CD4-positive, CD25-positive, alpha-beta regulatory T cell (primary cell): ENCODE data around the gene TENT4A. TPM values are rescaled to one million over a fixed set of nuclear protein-coding genes. Genes with fewer than 3 reads are reported as not detected.
A peak's percentile ranks its signal among the peaks of the same experiment; 100 is the strongest.

Source experiments
- ATAC-seq, 2 donors: fragments of 150-1000 bp; cut with Tn5 transposase; one replicate each; pipeline ENCODE4 v1.10.0; 2021; ENCODE audit warnings: low read depth in 2 of 2, moderate number of reproducible peaks in 2 of 2, moderate library complexity in 1 of 2
- DNase-seq, 3 donors: peaks; one replicate each; pipeline versions ENCODE4 v3.0.0 to v3.0.0-alpha.2; 2012 to 2022; ENCODE audit warnings: mixed read lengths in 1 of 3
- H3K27ac ChIP-seq: one replicate; pipeline ENCODE4 v1.7.0; 2013; ENCODE audit warnings: mild to moderate bottlenecking, low read length; ENCODE audit not compliant: insufficient read depth, poor library complexity, severe bottlenecking
- H3K27me3 ChIP-seq: one replicate; pipeline ENCODE4 v1.7.0; 2013; ENCODE audit warnings: low read length; ENCODE audit not compliant: control insufficient read depth, insufficient read depth
- H3K36me3 ChIP-seq: one replicate; pipeline ENCODE4 v1.7.0; 2013; ENCODE audit warnings: mild to moderate bottlenecking, low read length, moderate library complexity; ENCODE audit not compliant: control insufficient read depth, insufficient read depth
- H3K4me1 ChIP-seq: 2 replicates; pipeline ENCODE4 v1.7.0; 2013; ENCODE audit warnings: mild to moderate bottlenecking, low read length; ENCODE audit not compliant: insufficient read depth, control insufficient read depth, poor library complexity, severe bottlenecking
- H3K4me3 ChIP-seq: one replicate; pipeline ENCODE4 v1.7.0; 2013; ENCODE audit warnings: low read depth, mild to moderate bottlenecking, low read length, moderate library complexity
- H3K9me3 ChIP-seq, 2 experiments: 1 replicate in 1 of 2; 2 replicates in 1 of 2; pipeline ENCODE4 v1.7.0; 2013; ENCODE audit warnings: low read length in 2 of 2, mild to moderate bottlenecking in 1 of 2, moderate library complexity in 1 of 2; ENCODE audit not compliant: control insufficient read depth in 2 of 2
- H3K27ac Mint-ChIP-seq, 3 donors: one replicate each; pipeline ENCODE4 v1.8.0; 2020 to 2022; ENCODE audit warnings: mild to moderate bottlenecking in 3 of 3, mixed read lengths in 3 of 3, moderate library complexity in 2 of 3
- H3K27me3 Mint-ChIP-seq: one replicate; pipeline ENCODE4 v1.8.0; 2022; ENCODE audit warnings: mild to moderate bottlenecking, mixed read lengths
- H3K36me3 Mint-ChIP-seq: one replicate; pipeline ENCODE4 v1.8.0; 2020; ENCODE audit warnings: mixed read lengths
- H3K4me1 Mint-ChIP-seq, 4 donors: one replicate each; pipeline ENCODE4 v1.8.0; 2020 to 2022; ENCODE audit warnings: mixed read lengths in 4 of 4, mild to moderate bottlenecking in 1 of 4
- H3K4me3 Mint-ChIP-seq, 4 donors: one replicate each; pipeline ENCODE4 v1.8.0; 2020 to 2022; ENCODE audit warnings: mild to moderate bottlenecking in 4 of 4, mixed read lengths in 4 of 4, moderate library complexity in 3 of 4
- H3K9me3 Mint-ChIP-seq, 7 donors: one replicate each; pipeline ENCODE4 v1.8.0; 2020 to 2022; ENCODE audit warnings: mixed read lengths in 7 of 7, mild to moderate bottlenecking in 3 of 7, moderate library complexity in 2 of 7
- polyA plus RNA-seq, 4 donors: library from polyadenylated mRNA; unstranded; fragments of 300-500 nt; fragmentation: Illumina TruSeq; gene quantifications; one replicate each; pipeline ENCODE4 v1.2.3, GENCODE V29; 2021
- total RNA-seq: library from RNA; stranded (reverse); gene quantifications from one replicate; pipeline ENCODE4 v1.2.3, GENCODE V29; 2022

The TENT4A gene
- total and polyA plus RNA-seq, 5 donors from 2014 or later: 0.74 to 66.5 (median 1.3) TPM

DNA sequence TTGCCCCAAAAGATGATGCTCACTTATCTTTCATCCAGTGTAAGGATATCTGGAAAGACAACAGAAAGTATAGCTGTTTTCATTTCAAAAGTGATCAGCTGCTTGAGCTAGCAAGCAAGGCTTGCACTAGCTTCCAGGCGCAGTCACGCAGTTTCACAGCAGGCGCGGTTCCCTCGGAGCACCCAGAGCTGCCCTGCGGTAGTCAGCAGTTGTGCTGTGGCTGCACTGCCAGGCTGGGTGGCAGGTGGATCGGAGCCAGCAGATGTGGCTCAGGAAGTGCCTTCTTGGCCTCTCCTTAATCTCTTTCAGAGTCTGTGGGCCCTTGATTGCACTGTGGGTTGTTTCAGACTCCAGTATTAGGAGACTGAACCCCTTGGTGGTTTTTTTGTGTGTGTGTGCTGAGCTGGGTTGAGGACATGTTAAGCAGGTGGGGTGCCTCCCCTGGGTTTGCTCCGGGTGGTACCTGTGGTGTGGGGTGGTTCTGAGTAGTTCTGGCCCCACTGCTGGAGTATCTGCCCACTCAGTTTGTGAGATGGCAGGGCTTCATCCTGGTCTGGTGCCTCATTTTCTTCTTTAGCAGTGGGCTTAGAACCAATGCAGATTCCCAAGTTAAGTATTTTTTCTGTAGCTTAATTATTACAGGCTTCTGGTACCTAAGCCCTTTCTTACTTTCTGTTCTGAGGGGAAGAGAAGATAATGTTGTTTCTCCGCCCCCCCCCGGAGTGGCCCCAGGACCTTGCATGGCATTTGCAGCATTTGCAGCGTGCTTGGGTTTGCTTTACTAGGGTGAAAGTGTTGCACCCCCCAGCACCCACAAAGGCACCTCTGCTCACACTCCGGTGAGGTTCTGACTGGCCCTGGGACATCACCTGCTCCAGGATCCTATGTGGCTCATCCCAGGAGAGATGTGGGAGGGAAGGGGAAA lies 16.4 kb downstream of the TENT4A start:
- no peaks in the 10 kb centered on the region for H3K27me3 Mint-ChIP-seq
- H3K27ac ChIP-seq: no peak overlapping the region
- ATAC-seq: peak; percentile 68 to 81
- no peaks in the 10 kb centered on the region for H3K9me3 ChIP-seq
- peak overlapping the region; percentile 2 to 72 (median 38) for H3K4me3 Mint-ChIP-seq
- H3K9me3 Mint-ChIP-seq: no peaks in the 10 kb centered on the region
- H3K36me3 ChIP-seq: peaks cover 14% of the 10 kb centered on the region
- H3K4me1 Mint-ChIP-seq: peaks cover 38 to 90% (median 73%) of the 10 kb centered on the region in 4 donors
- peaks cover 11% of the 10 kb centered on the region for H3K36me3 Mint-ChIP-seq
- peak overlapping the region in 2 of 3 donors; percentile 79 to 92 for H3K27ac Mint-ChIP-seq
- DNase-seq: peak in 2 of 3 donors; percentile 26 to 79
- peak overlapping the region; percentile 64 for H3K4me3 ChIP-seq
- H3K27me3 ChIP-seq: no peaks in the 10 kb centered on the region
- peaks cover 59% of the 10 kb centered on the region for H3K4me1 ChIP-seq

DNA sequence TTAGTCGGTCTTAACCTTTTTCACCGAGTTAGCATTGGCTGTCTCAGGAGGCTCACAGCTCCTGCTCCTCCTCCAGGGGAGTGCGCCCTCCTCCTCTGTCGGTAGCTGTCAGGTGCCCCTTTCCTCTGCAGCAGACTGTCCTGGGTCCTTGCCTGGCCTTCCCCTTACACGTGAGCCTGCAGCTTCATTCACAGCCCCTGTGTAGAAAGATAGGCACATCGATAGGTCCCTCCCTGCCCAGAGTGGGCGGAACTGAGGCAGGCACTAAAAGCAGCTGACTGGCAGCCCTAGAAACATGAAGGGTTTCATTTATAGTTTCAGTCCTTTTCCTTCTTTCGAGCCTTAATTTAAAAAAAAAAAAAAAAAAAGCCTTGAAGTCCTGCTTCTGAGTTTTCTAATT lies 17.2 kb downstream of the TENT4A start:
- peaks cover 45 to 94% (median 79%) of the 10 kb centered on the region in 4 donors for H3K4me1 Mint-ChIP-seq
- H3K9me3 Mint-ChIP-seq: no peaks in the 10 kb centered on the region
- ATAC-seq: no peak
- H3K4me3 Mint-ChIP-seq: peak overlapping the region in 3 of 4 donors; percentile 48 to 72 (median 55)
- Histone ChIP-seq H3K36me3 (peaks cover 12% of the 10 kb centered on the region), H3K9me3 (no peaks in the 10 kb centered on the region), H3K27ac (no peak overlapping the region), H3K27me3 (no peaks in the 10 kb centered on the region), H3K4me1 (peaks cover 61% of the 10 kb centered on the region), H3K4me3 (no peak overlapping the region)
- peaks cover 11% of the 10 kb centered on the region for H3K36me3 Mint-ChIP-seq
- DNase-seq: peak in 1 of 3 donors; percentile 51
- no peaks in the 10 kb centered on the region for H3K27me3 Mint-ChIP-seq
- H3K27ac Mint-ChIP-seq: peak overlapping the region in 2 of 3 donors; percentile 36 to 92

DNA sequence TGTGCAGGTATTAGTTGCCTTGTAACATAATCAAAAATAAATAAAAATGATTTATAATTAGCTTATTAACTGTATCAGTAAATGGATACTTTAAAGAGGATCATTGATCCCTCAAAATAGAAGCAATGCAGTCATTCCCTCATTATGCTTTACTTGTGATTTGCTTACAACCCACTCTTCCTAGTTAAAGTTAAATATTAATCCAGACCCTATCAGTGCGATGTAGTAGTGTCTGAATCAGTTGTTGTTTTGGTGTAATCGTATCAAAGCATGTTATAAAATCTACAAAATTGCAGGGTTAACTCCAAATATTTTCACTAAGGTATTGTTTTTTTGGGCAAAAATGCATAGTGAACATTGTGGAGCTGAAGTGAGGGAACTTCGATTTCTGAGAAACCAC lies 17.6 kb downstream of the TENT4A start:
- Mint-ChIP-seq H3K4me1 (peaks cover 47 to 94% (median 77%) of the 10 kb centered on the region in 4 donors), H3K27me3 (no peaks in the 10 kb centered on the region), H3K36me3 (peaks cover 11% of the 10 kb centered on the region), H3K27ac (peak overlapping the region in 1 of 3 donors; percentile 44), H3K4me3 (no peak overlapping the region), H3K9me3 (no peaks in the 10 kb centered on the region)
- Histone ChIP-seq H3K27me3 (no peaks in the 10 kb centered on the region), H3K4me1 (peaks cover 61% of the 10 kb centered on the region), H3K36me3 (peaks cover 10% of the 10 kb centered on the region), H3K27ac (no peak overlapping the region), H3K4me3 (no peak overlapping the region), H3K9me3 (no peaks in the 10 kb centered on the region)
- ATAC-seq (no peak), DNase-seq (no peak)

DNA sequence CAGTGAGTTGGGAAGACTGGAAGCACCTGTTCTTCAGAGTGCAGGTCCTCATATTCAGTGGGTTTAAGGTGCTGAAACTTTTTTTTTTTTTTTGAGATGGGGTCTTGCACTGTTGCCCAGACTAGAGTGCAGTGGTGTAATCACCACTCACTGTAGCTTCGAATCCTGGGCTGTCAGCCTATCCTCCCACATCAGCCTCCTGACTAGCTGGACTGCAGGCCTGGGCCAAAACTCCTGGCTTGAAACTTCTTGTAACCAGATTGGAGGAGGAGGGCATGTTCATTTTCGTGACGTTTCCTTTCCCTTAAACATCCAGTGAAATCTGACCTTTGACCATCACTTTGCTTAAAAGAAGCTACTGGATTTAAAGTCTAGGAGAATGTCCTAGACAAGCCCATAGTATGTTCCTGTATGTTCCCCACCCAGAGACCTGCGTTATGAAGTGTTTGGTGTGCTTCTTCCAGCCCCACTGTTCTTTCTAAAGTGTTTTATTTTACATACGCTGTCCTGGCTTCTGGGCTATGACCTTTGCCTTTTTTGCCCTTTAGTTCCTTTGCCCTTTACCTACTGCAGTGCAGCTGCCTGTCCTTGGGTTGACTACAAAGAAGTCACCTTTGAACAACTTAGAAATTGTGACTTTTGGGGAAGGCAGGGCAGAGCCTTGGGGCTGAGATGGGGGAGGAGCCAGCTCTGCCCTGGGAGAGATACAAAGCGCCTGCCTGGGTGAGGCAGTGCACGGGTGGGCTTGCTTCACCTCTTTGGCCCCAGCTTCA lies 18.4 kb downstream of the TENT4A start:
- peaks cover 60% of the 10 kb centered on the region for H3K4me1 ChIP-seq

DNA sequence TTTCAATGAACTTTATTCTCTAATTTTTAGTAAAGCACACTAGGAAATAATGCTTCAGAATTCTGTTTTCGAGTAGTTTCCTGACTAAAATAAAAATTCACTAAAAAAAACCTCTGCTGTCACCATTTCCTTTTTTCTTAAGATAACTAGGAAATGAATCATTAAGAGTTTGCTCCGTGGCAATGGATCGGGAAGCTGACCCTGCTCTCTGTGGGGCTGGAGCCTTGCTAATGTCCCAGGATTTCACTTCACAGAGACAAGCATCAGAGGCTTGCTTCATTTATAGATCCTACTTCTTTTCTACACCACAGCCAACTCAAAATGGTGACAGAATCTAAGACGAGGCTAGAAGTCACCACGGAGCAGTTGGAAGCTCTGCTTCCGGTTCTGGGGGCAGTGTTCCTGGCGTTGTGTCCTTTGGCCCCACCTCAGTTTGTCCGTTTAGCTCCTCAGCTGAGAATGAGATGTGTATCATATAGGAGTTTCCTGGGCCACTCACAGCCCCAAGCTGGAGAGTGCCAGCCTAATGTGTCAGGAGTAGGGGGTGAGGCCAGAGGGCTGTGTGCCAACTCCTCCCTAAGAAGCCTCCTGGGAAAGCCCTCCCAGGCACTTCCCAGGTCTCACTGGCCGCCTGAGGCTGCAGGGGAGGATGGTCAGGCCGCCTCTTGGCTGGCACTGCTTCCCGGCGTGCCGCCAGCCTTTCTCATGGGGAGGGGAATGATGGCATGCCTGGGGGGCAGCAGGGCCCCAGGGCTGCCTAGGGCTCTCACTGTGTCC lies 19.6 kb downstream of the TENT4A start:
- Histone ChIP-seq H3K27me3 (no peaks in the 10 kb centered on the region), H3K9me3 (no peaks in the 10 kb centered on the region), H3K4me3 (no peak overlapping the region), H3K27ac (no peak overlapping the region), H3K36me3 (peaks cover 15% of the 10 kb centered on the region), H3K4me1 (peaks cover 52% of the 10 kb centered on the region)
- no peaks in the 10 kb centered on the region for H3K27me3 Mint-ChIP-seq
- peaks cover 13% of the 10 kb centered on the region for H3K36me3 Mint-ChIP-seq
- ATAC-seq (no peak), DNase-seq (no peak)
- no peak overlapping the region for H3K4me3 Mint-ChIP-seq
- no peaks in the 10 kb centered on the region for H3K9me3 Mint-ChIP-seq
- peaks cover 47 to 89% (median 74%) of the 10 kb centered on the region in 4 donors for H3K4me1 Mint-ChIP-seq
- H3K27ac Mint-ChIP-seq: peak overlapping the region; percentile 55 to 85 (median 65)

More for the DNA sequence above, 18.4 kb downstream of the TENT4A start:
- Mint-ChIP-seq H3K36me3 (peaks cover 10% of the 10 kb centered on the region), H3K4me1 (peaks cover 47 to 92% (median 73%) of the 10 kb centered on the region in 4 donors), H3K9me3 (no peaks in the 10 kb centered on the region), H3K4me3 (no peak overlapping the region), H3K27ac (peak overlapping the region; percentile 44 to 91 (median 78)), H3K27me3 (no peaks in the 10 kb centered on the region)
- H3K9me3 ChIP-seq: no peaks in the 10 kb centered on the region
- ATAC-seq: no peak
- no peak for DNase-seq
- no peak overlapping the region for H3K4me3 ChIP-seq
- H3K27me3 ChIP-seq: no peaks in the 10 kb centered on the region
- H3K36me3 ChIP-seq: peaks cover 11% of the 10 kb centered on the region
- no peak overlapping the region for H3K27ac ChIP-seq

DNA sequence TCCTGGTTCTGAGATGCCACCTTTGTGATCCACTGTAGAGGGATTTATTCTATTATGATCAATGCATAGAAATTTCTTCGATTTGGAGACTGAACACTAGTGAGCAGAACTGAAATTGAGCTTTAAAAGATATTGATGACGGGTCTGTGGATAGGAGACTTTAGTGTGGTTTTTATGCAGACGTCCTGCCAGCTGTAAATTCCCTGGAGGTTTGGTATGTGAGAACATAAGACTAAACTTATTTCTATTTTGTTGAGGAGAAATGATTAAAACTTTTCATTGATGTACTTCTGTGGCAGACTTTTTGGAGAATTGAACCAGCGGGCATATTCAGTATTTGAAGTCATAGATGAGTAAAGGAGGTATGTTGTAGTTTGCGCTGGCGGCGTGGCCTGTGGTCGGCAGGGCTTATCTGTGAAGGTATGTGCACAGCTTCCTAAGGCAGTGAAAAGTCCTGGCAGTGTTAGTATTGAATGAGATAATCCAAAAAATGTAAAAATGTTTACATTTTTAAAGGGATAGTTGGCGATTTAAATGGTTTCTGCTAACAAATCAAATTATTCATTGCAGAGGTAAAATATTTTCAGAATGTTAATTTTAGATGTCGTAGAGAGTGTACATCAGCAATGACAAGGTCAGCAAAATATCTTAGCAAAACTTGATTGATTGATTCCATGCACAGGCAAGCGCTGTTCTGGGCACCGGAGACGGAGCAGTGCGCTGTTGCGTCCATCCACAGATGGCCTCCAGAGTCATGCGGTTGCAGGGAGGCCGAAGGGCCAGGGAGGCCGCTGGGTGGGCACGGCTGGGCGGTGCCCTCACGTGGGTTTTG lies 20.4 kb downstream of the TENT4A start:
- no peaks in the 10 kb centered on the region for H3K9me3 Mint-ChIP-seq
- no peak for DNase-seq
- H3K4me1 Mint-ChIP-seq: peaks cover 39 to 83% (median 70%) of the 10 kb centered on the region in 4 donors
- H3K36me3 Mint-ChIP-seq: peaks cover 16% of the 10 kb centered on the region
- peaks cover 22% of the 10 kb centered on the region for H3K36me3 ChIP-seq
- peaks cover 44% of the 10 kb centered on the region for H3K4me1 ChIP-seq
- H3K27me3 Mint-ChIP-seq: no peaks in the 10 kb centered on the region
- no peaks in the 10 kb centered on the region for H3K9me3 ChIP-seq
- H3K27me3 ChIP-seq: no peaks in the 10 kb centered on the region
- H3K4me3 Mint-ChIP-seq: peak overlapping the region in 1 of 4 donors; percentile 10
- H3K4me3 ChIP-seq: no peak overlapping the region
- peak overlapping the region; percentile 47 to 85 (median 55) for H3K27ac Mint-ChIP-seq
- ATAC-seq: no peak
- no peak overlapping the region for H3K27ac ChIP-seq
